ENCODE results near the gene CALML5. TPM values are rescaled to one million over a fixed set of nuclear protein-coding genes. Genes with fewer than 3 reads are reported as not detected.

Gene CALML5
- total and polyA plus RNA-seq, 2 of the 4 experiments (the other 2 are of a cell fraction), result not detected

- intact Hi-C loops (cut with micrococcal nuclease), result no loop called here
Measured at GRCh38 chr10:5509691-5510090, 10.3 kb upstream of the CALML5 start.

More at GRCh38 chr10:5509691-5510090, 10.3 kb upstream of the CALML5 start:
- ATAC-seq (ENCODE audit: low read depth) (no peak), DNase-seq (no peak)
- in situ Hi-C loops (cut with MboI; ENCODE audit: low sequenced_read_pairs) (no loop called here), dilution Hi-C loops (cut with HindIII; ENCODE audit: low sequenced_read_pairs, unreplicated experiment) (no loop called here)
- TF ChIP-seq RCOR1 (IDR thresholded peaks at IDR 0.05; ENCODE audit: insufficient replicate concordance, low read length) (no peak), CTCF (conservative IDR thresholded peaks at IDR 0.05; ENCODE audit: low read depth, low read length) (no peak), RAD21 (IDR thresholded peaks at IDR 0.05; ENCODE audit: low read length) (no peak), BHLHE40 (IDR thresholded peaks at IDR 0.05; ENCODE audit: low read depth, low read length) (no peak), CHD1 (IDR thresholded peaks at IDR 0.05; ENCODE audit: low read depth, low read length) (no peak), USF2 (IDR thresholded peaks at IDR 0.05; ENCODE audit: low read depth, low read length) (no peak), FOS (IDR thresholded peaks at IDR 0.05; ENCODE audit: low read depth, low read length) (no peak), MAFK (IDR thresholded peaks at IDR 0.05; ENCODE audit: low read depth, low read length) (no peak), POLR2A (IDR thresholded peaks at IDR 0.05; ENCODE audit: low read depth, low read length) (no peak), MXI1 (IDR thresholded peaks at IDR 0.05; ENCODE audit: borderline replicate concordance, low read depth, low read length) (no peak), SMC3 (IDR thresholded peaks at IDR 0.05; ENCODE audit: low read depth, low read length) (no peak), NFE2L2 (IDR thresholded peaks at IDR 0.05; ENCODE audit: low read depth, low read length) (no peak), CEBPB (IDR thresholded peaks at IDR 0.05; ENCODE audit: low read depth, low read length) (no peak), MAZ (IDR thresholded peaks at IDR 0.05; ENCODE audit: borderline replicate concordance, low read depth, low read length) (no peak), RFX5 (IDR thresholded peaks at IDR 0.05; ENCODE audit: low read depth, low read length) (no peak)
- TF ChIP-seq, protein P1, sequence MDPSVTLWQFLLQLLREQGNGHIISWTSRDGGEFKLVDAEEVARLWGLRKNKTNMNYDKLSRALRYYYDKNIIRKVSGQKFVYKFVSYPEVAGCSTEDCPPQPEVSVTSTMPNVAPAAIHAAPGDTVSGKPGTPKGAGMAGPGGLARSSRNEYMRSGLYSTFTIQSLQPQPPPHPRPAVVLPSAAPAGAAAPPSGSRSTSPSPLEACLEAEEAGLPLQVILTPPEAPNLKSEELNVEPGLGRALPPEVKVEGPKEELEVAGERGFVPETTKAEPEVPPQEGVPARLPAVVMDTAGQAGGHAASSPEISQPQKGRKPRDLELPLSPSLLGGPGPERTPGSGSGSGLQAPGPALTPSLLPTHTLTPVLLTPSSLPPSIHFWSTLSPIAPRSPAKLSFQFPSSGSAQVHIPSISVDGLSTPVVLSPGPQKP (IDR thresholded peaks at IDR 0.05; ENCODE audit: borderline replicate concordance, low read depth, low read length), result no peak
- H2AK9ac ChIP-seq (replicated peaks; ENCODE audit: low read depth, low read length, poor library complexity), result no peak overlapping the region
- H2BK120ac ChIP-seq (ENCODE audit: low read depth, low read length), result no peak overlapping the region
- H4K5ac ChIP-seq (ENCODE audit: low read depth, low read length), result no peak overlapping the region
- no peak overlapping the region for H2BK15ac ChIP-seq (ENCODE audit: low read depth, low read length)
- no peaks in the 10 kb centered on the region for H3K36me3 ChIP-seq (ENCODE audit: control insufficient read depth, insufficient read depth, low read length)
- no peak overlapping the region for H3K4me2 ChIP-seq (ENCODE audit: low read depth, low read length)
- H3K9me1 ChIP-seq (ENCODE audit: insufficient read depth, low read length), result no peaks in the 10 kb centered on the region
- WGBS, 2 experiments (ENCODE audit: extremely low coverage in 2 of 2, insufficient read length in 1 of 2), result no CpG with 5 or more reads among the region's 11 CpGs
- no peak overlapping the region for H3K9ac ChIP-seq (ENCODE audit: low read depth, low read length)
- peaks cover 20% of the 10 kb centered on the region for H3K27me3 ChIP-seq (ENCODE audit: control insufficient read depth, insufficient read depth, low read length)
- ChIA-PET POLR2A (ENCODE audit: unreplicated experiment) (no interaction called here), CTCF (no interaction called here)
- no peak overlapping the region for H3K23ac ChIP-seq (ENCODE audit: low read depth, low read length)
- no peak overlapping the region for H3K4ac ChIP-seq (ENCODE audit: low read depth, low read length)
- H3K14ac ChIP-seq (replicated peaks; ENCODE audit: low read depth, low read length), result no peak overlapping the region
- no peak overlapping the region for H3K18ac ChIP-seq (ENCODE audit: low read depth, low read length)
- H4K91ac ChIP-seq (ENCODE audit: insufficient read depth, low read depth, low read length), result no peak overlapping the region
- no peak overlapping the region for H3K4me3 ChIP-seq (ENCODE audit: insufficient read depth, low read depth, low read length)
- no peak overlapping the region for H4K8ac ChIP-seq (ENCODE audit: low read depth in 2 of 2, low read length in 2 of 2)
- BruUV-seq (replicated peaks), result no TSS peak
- no peak overlapping the region for H3K27ac ChIP-seq (ENCODE audit: insufficient read depth, low read length)
- H3K79me1 ChIP-seq (ENCODE audit: low read depth in 1 of 2, low read length in 2 of 2), result no peaks in the 10 kb centered on the region
- no peaks in the 10 kb centered on the region for H4K20me1 ChIP-seq (ENCODE audit: insufficient read depth, low read length)
- H3K4me1 ChIP-seq (ENCODE audit: control insufficient read depth, insufficient read depth, low read length), result no peaks in the 10 kb centered on the region
- H3K9me3 ChIP-seq (ENCODE audit: control insufficient read depth, insufficient read depth, low read length), result no peaks in the 10 kb centered on the region
- no peak overlapping the region for H2AK5ac ChIP-seq (ENCODE audit: low read depth, low read length)
- H3K56ac ChIP-seq (ENCODE audit: extremely low read depth, insufficient read depth, low read length), result no peak overlapping the region
- H2AFZ ChIP-seq (replicated peaks; ENCODE audit: low read length, poor library complexity), result no peak overlapping the region
- no peak overlapping the region for H2BK5ac ChIP-seq (ENCODE audit: low read depth, low read length, poor library complexity, severe bottlenecking)
- no peak overlapping the region for H2BK20ac ChIP-seq (ENCODE audit: low read depth, low read length)

Measured in IMR-90 (cell line).